ENCODE results near the gene ASB2. TPM values are rescaled to one million over a fixed set of nuclear protein-coding genes. Genes with fewer than 3 reads are reported as not detected.

Gene ASB2
- total and polyA plus RNA-seq, 2 of the 13 experiments (the other 11 are each of a cell fraction or from before 2014, with no cell fraction given): 0.82 to 4.1 TPM

GRCh38 chr14:93939304-93940229 lies 36.8 kb downstream of the ASB2 start (continued):
- TF ChIP-seq ZNF646 (CRISPR knock-in tag; IDR thresholded peaks at IDR 0.05) (0 out of 2 replicates have a peak, but pooled peaks have one; percentile 42), BRCA1 (CRISPR knock-in tag; IDR thresholded peaks at IDR 0.05) (no peak), YEATS2 (CRISPR knock-in tag; IDR thresholded peaks at IDR 0.05; ENCODE audit: borderline replicate concordance) (no peak), ZNF484 (CRISPR knock-in tag; IDR thresholded peaks at IDR 0.05; ENCODE audit: borderline replicate concordance, low read depth) (no peak), PLRG1 (conservative IDR thresholded peaks at IDR 0.05) (no peak), CCDC6 (CRISPR knock-in tag; IDR thresholded peaks at IDR 0.05) (no peak), ZFX (CRISPR knock-in tag; IDR thresholded peaks at IDR 0.05; ENCODE audit: low read depth) (peak; percentile 24; the same call in 1 of the 2 replicates), FOXK1 (CRISPR knock-in tag; IDR thresholded peaks at IDR 0.05; ENCODE audit: borderline replicate concordance, low read depth) (no peak), ZIK1 (CRISPR knock-in tag; IDR thresholded peaks at IDR 0.05; ENCODE audit: borderline replicate concordance, low read depth) (0 out of 2 replicates have a peak, but pooled peaks have one; percentile 48), ZNF891 (CRISPR knock-in tag; IDR thresholded peaks at IDR 0.05) (peak; percentile 61; the same call in 1 of the 2 replicates), ZNF607 (CRISPR knock-in tag; IDR thresholded peaks at IDR 0.05; ENCODE audit: borderline replicate concordance) (no peak), ZBTB38 (CRISPR knock-in tag; IDR thresholded peaks at IDR 0.05) (peak; percentile 77), RFXANK (CRISPR knock-in tag; IDR thresholded peaks at IDR 0.05) (no peak), ZNF737 (CRISPR knock-in tag; IDR thresholded peaks at IDR 0.05; ENCODE audit: borderline replicate concordance) (no peak), CCAR2 (optimal IDR thresholded peaks at IDR 0.05; ENCODE audit: low read depth, low read length) (no peak)
- TF ChIP-seq, protein P1, sequence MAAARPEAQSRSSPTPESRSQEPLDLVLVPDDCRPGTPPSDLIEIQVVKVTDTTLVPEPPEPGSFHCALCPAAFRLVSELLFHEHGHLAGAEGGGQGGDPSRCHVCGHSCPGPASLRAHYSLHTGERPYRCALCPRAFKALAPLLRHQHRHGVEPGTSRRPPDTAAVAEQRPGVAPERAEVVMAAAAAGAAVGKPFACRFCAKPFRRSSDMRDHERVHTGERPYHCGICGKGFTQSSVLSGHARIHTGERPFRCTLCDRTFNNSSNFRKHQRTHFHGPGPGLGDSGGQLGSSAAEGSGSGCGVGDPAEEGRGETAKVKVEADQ (CRISPR knock-in tag; IDR thresholded peaks at IDR 0.05; ENCODE audit: borderline replicate concordance): 0 out of 2 replicates have a peak, but pooled peaks have one; percentile 38
- TF ChIP-seq, protein P2, sequence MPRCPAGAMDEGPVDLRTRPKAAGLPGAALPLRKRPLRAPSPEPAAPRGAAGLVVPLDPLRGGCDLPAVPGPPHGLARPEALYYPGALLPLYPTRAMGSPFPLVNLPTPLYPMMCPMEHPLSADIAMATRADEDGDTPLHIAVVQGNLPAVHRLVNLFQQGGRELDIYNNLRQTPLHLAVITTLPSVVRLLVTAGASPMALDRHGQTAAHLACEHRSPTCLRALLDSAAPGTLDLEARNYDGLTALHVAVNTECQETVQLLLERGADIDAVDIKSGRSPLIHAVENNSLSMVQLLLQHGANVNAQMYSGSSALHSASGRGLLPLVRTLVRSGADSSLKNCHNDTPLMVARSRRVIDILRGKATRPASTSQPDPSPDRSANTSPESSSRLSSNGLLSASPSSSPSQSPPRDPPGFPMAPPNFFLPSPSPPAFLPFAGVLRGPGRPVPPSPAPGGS (CRISPR knock-in tag; IDR thresholded peaks at IDR 0.05): peak; percentile 55; the same call in 1 of the 2 replicates
- TF ChIP-seq, protein P3, sequence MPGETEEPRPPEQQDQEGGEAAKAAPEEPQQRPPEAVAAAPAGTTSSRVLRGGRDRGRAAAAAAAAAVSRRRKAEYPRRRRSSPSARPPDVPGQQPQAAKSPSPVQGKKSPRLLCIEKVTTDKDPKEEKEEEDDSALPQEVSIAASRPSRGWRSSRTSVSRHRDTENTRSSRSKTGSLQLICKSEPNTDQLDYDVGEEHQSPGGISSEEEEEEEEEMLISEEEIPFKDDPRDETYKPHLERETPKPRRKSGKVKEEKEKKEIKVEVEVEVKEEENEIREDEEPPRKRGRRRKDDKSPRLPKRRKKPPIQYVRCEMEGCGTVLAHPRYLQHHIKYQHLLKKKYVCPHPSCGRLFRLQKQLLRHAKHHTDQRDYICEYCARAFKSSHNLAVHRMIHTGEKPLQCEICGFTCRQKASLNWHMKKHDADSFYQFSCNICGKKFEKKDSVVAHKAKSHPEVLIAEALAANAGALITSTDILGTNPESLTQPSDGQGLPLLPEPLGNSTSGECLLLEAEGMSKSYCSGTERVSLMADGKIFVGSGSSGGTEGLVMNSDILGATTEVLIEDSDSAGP (CRISPR knock-in tag; IDR thresholded peaks at IDR 0.05; ENCODE audit: borderline replicate concordance): peak; percentile 41; the same call in 1 of the 2 replicates
